Neural cell (in vitro differentiated cells): ENCODE measurements around the gene CTPS2.

Experiments used
- CTCF ChIP-seq: fragments of 450-650 bp; IDR thresholded peaks from 2 replicates; pipeline ENCODE4 v1.5.1; 2014; ENCODE audit warnings: antibody characterized with exemption, mild to moderate bottlenecking, moderate library complexity; ENCODE audit not compliant: poor library complexity, severe bottlenecking
- EZH2 ChIP-seq: fragments of 200-600, 300-800 bp; shearing (Covaris generic), sonication (generic); IDR thresholded peaks from 2 replicates; pipeline ENCODE4 v1.6.1; 2014; ENCODE audit warnings: antibody characterized with exemption, low read length, borderline replicate concordance, mild to moderate bottlenecking; ENCODE audit not compliant: insufficient read depth, poor library complexity, severe bottlenecking
- MXI1 ChIP-seq: fragments of 450-650 bp; conservative IDR thresholded peaks from 2 replicates; pipeline ENCODE4 v1.6.1; 2014; ENCODE audit warnings: antibody characterized with exemption, mild to moderate bottlenecking; ENCODE audit not compliant: poor library complexity, severe bottlenecking
- POLR2AphosphoS5 ChIP-seq: IDR thresholded peaks from 2 replicates; pipeline ENCODE4 v1.6.1; 2012
- SMC3 ChIP-seq: fragments of 450-650 bp; conservative IDR thresholded peaks from 2 replicates; pipeline ENCODE4 v1.6.1; 2014; ENCODE audit warnings: antibody characterized with exemption, mild to moderate bottlenecking, moderate library complexity; ENCODE audit not compliant: poor library complexity

GRCh38 chrX:16711219-16711811, 1.2 kb downstream of the CTPS2 start:
- no peak for TF ChIP-seq CTCF
- TF ChIP-seq MXI1, result no peak
- no peak for TF ChIP-seq EZH2
- TF ChIP-seq POLR2AphosphoS5, result no peak
- no peak for TF ChIP-seq SMC3
